SK-N-SH (cell line): ENCODE measurements around the gene RBM18. TPM values are rescaled to one million over a fixed set of nuclear protein-coding genes. Genes with fewer than 3 reads are reported as not detected.

ENCODE experiments used
- CTCF ChIA-PET: fragments of 300-600, 350-600 bp; formaldehyde crosslinking; extraction: SDS; loops from one replicate; lab custom pipeline; 2021; lab: Yijun Ruan, JAX
- POLR2A ChIA-PET: fragments of 350-600 bp; sonication (Branson Sonifier 250); formaldehyde crosslinking; extraction: SDS; loops from one replicate; lab custom pipeline; 2020; ENCODE audit warnings: antibody characterized with exemption, inconsistent platforms; lab: Yijun Ruan, JAX
- DNase-seq: peaks from one replicate; pipeline ENCODE4 v3.0.0; 2012
- H2AFZ ChIP-seq: fragments of 200-600 bp; sonication (generic); 2 replicates; pipeline ENCODE4 v1.8.1; 2016; ENCODE audit warnings: antibody characterized with exemption, mild to moderate bottlenecking, low read depth
- H3F3A ChIP-seq: fragments of 200-600 bp; sonication (generic); replicated peaks from 2 replicates; pipeline ENCODE3; 2016; ENCODE audit warnings: antibody characterized with exemption, mild to moderate bottlenecking; ENCODE audit not compliant: insufficient read depth
- H3K27ac ChIP-seq, 2 experiments: fragments of 200-500 bp in 1 of 2; fragments of 200-600 bp in 1 of 2; sonication (Bioruptor generic) in 1 of 2; sonication (generic), shearing (Covaris generic) in 1 of 2; 2 replicates each; pipeline versions ENCODE4 v1.5.1 to v1.6.1; 2014 to 2016; ENCODE audit warnings: low read depth in 2 of 2, inconsistent platforms in 1 of 2, low read length in 1 of 2, mild to moderate bottlenecking in 1 of 2, mixed read lengths in 1 of 2
- H3K27me3 ChIP-seq: fragments of 200-600 bp; sonication (generic), shearing (Covaris generic); 2 replicates; pipeline ENCODE4 v1.6.1; 2016; ENCODE audit warnings: mixed run types; ENCODE audit not compliant: insufficient read depth
- H3K36me3 ChIP-seq, 2 experiments: fragments of 200-500 bp in 1 of 2; fragments of 200-600 bp in 1 of 2; sonication (Bioruptor generic) in 1 of 2; sonication (generic) in 1 of 2; replicated peaks in 1 of 2; 2 replicates each; pipeline versions ENCODE3 to v1.5.1; 2014 to 2016; ENCODE audit warnings: low read length in 1 of 2, mild to moderate bottlenecking in 1 of 2; ENCODE audit not compliant: insufficient read depth in 2 of 2, control insufficient read depth in 1 of 2
- H3K4me1 ChIP-seq, 2 experiments: fragments of 200-500 bp in 1 of 2; fragments of 200-600 bp in 1 of 2; sonication (Bioruptor generic) in 1 of 2; sonication (generic), shearing (Covaris generic) in 1 of 2; 2 replicates each; pipeline versions ENCODE4 v1.5.1 to v1.6.1; 2014 to 2016; ENCODE audit warnings: low read depth in 1 of 2, low read length in 1 of 2, mixed run types in 1 of 2; ENCODE audit not compliant: insufficient read depth in 2 of 2, control insufficient read depth in 1 of 2
- H3K4me2 ChIP-seq: fragments of 200-600 bp; sonication (generic), shearing (Covaris generic); 2 replicates; pipeline ENCODE4 v1.6.1; 2017; ENCODE audit warnings: mixed run types
- H3K4me3 ChIP-seq, 2 experiments: fragments of 200-500 bp in 1 of 2; fragments of 200-600 bp in 1 of 2; sonication (Bioruptor generic) in 1 of 2; sonication (generic), shearing (Covaris generic) in 1 of 2; 2 replicates each; pipeline versions ENCODE4 v1.5.1 to v1.8.1; 2014 to 2016; ENCODE audit warnings: low read depth in 2 of 2, inconsistent platforms in 1 of 2, low read length in 1 of 2, mild to moderate bottlenecking in 1 of 2, mixed read lengths in 1 of 2, moderate library complexity in 1 of 2
- H3K79me2 ChIP-seq: fragments of 200-600 bp; sonication (generic); 2 replicates; pipeline ENCODE4 v1.8.1; 2017; ENCODE audit warnings: mild to moderate bottlenecking; ENCODE audit not compliant: insufficient read depth
- H3K9ac ChIP-seq: fragments of 200-600 bp; sonication (generic); 2 replicates; pipeline ENCODE4 v1.6.1; 2017; ENCODE audit warnings: mixed run types
- H3K9me2 ChIP-seq: fragments of 200-600 bp; sonication (generic); 2 replicates; pipeline ENCODE4 v1.6.1; 2017; ENCODE audit warnings: mixed run types
- H3K9me3 ChIP-seq: fragments of 200-600 bp; sonication (generic); 2 replicates; pipeline ENCODE4 v1.6.1; 2017; ENCODE audit warnings: mixed run types, mild to moderate bottlenecking, moderate library complexity
- H4K20me1 ChIP-seq: fragments of 200-600 bp; sonication (generic); 2 replicates; pipeline ENCODE4 v1.6.1; 2017; ENCODE audit warnings: mild to moderate bottlenecking, mixed run types; ENCODE audit not compliant: insufficient read depth
- CTCF ChIP-seq: fragments of 200-600 bp; sonication (generic); IDR thresholded peaks from 2 replicates; pipeline ENCODE4 v1.6.1; 2017; ENCODE audit warnings: antibody characterized with exemption, mild to moderate bottlenecking, moderate library complexity
- ELF1 ChIP-seq: IDR thresholded peaks from 2 replicates; pipeline ENCODE4 v1.4.0; 2012
- EP300 ChIP-seq, 2 experiments: IDR thresholded peaks; 2 replicates each; pipeline versions ENCODE4 v1.4.0 to v1.6.1; 2012; ENCODE audit warnings: borderline replicate concordance in 1 of 2, low read depth in 1 of 2, low read length in 1 of 2
- EZH2phosphoT487 ChIP-seq: fragments of 200-600 bp; sonication (generic); IDR thresholded peaks from 2 replicates; pipeline ENCODE4 v1.6.1; 2017; ENCODE audit warnings: low read depth, mixed run types, mild to moderate bottlenecking, antibody characterized with exemption, moderate library complexity, borderline replicate concordance
- FOSL2 ChIP-seq: IDR thresholded peaks from 2 replicates; pipeline ENCODE4 v1.4.0; 2012; ENCODE audit warnings: low read depth, mild to moderate bottlenecking, moderate library complexity, borderline replicate concordance
- FOXJ3 ChIP-seq: sonication (generic); formaldehyde crosslinking; IDR thresholded peaks from 2 replicates; pipeline ENCODE4 v1.5.1; 2020; ENCODE audit warnings: mild to moderate bottlenecking, missing genetic modification reagents
- FOXM1 ChIP-seq: IDR thresholded peaks from 2 replicates; pipeline ENCODE4 v1.4.0; 2012; ENCODE audit warnings: low read depth, mild to moderate bottlenecking
- GABPA ChIP-seq: IDR thresholded peaks from 2 replicates; pipeline ENCODE4 v1.4.0; 2012; ENCODE audit warnings: low read depth, mild to moderate bottlenecking
- GATA2 ChIP-seq: sonication (generic); formaldehyde crosslinking; IDR thresholded peaks from 2 replicates; pipeline ENCODE4 v1.5.0; 2020; ENCODE audit warnings: mild to moderate bottlenecking, missing genetic modification reagents
- JUND ChIP-seq: IDR thresholded peaks from 2 replicates; pipeline ENCODE4 v1.4.0; 2012
- MXI1 ChIP-seq: IDR thresholded peaks from 2 replicates; pipeline ENCODE4 v1.6.1; 2012; ENCODE audit warnings: mild to moderate bottlenecking, low read depth, low read length, improper control_type of control experiment
- PBX3 ChIP-seq: IDR thresholded peaks from 2 replicates; pipeline ENCODE4; 2012
- POLR2AphosphoS5 ChIP-seq: IDR thresholded peaks from 2 replicates; pipeline ENCODE4 v1.6.1; 2012; ENCODE audit warnings: low read depth, low read length
- REST ChIP-seq: IDR thresholded peaks from 2 replicates; pipeline ENCODE4 v1.6.1; 2012; ENCODE audit warnings: mild to moderate bottlenecking, low read depth, low read length, moderate library complexity
- RXRA ChIP-seq: IDR thresholded peaks from 2 replicates; pipeline ENCODE4 v1.4.0; 2012; ENCODE audit warnings: low read depth, mild to moderate bottlenecking, borderline replicate concordance
- TAF1 ChIP-seq: IDR thresholded peaks from 2 replicates; pipeline ENCODE4 v1.6.1; 2012; ENCODE audit warnings: low read depth, mild to moderate bottlenecking, low read length, moderate library complexity, borderline replicate concordance
- USF1 ChIP-seq: IDR thresholded peaks from 2 replicates; pipeline ENCODE4 v1.4.0; 2012; ENCODE audit warnings: low read depth, borderline replicate concordance
- USF2 ChIP-seq: fragments of 150-350 bp; IDR thresholded peaks from 2 replicates; pipeline ENCODE4 v1.6.1; 2017; ENCODE audit warnings: antibody characterized with exemption, low read length, low read depth, borderline replicate concordance
- YY1 ChIP-seq: IDR thresholded peaks from 2 replicates; pipeline ENCODE4 v1.4.0; 2012; ENCODE audit warnings: low read depth, mild to moderate bottlenecking
- WGBS: methylation state at CpG from one replicate; pipeline ENCODE4 v1.1.6; 2017; ENCODE audit warnings: low lambda C conversion rate; 5-methylcytosine and 5-hydroxymethylcytosine counted together
- polyA plus RNA-seq, 3 experiments: library from polyadenylated mRNA; depleted of rRNA; stranded (reverse); fragments of >200 nt; gene quantifications; 2 replicates each; pipeline ENCODE4 v1.2.3, GENCODE V29; 2012

Gene RBM18
- polyA plus RNA-seq, 1 of the 3 experiments (the other 2 are of a cell fraction), result 8.2 TPM

GRCh38 chr9:122246666-122247065 lies 18.0 kb downstream of the RBM18 start (continued):
- TF ChIP-seq YY1, result no peak

GRCh38 chr9:122244349-122244748 lies 20.3 kb downstream of the RBM18 start:
- no peak overlapping the region for H3K4me3 ChIP-seq
- TF ChIP-seq PBX3 (no peak), FOSL2 (no peak), ELF1 (no peak), JUND (no peak), TAF1 (no peak), GATA2 (CRISPR knock-in tag) (no peak), FOXJ3 (CRISPR knock-in tag) (no peak), YY1 (no peak), GABPA (no peak), EP300 (IDR thresholded peaks at IDR 0.05; ENCODE audit: borderline replicate concordance in 1 of 2, low read depth in 1 of 2, low read length in 1 of 2) (no peak), RXRA (no peak), MXI1 (no peak), CTCF (no peak)
- H3K27ac ChIP-seq, result no peak overlapping the region
- ChIA-PET POLR2A (no interaction called here), CTCF (no interaction called here)
- no peaks in the 10 kb centered on the region for H3K79me2 ChIP-seq
- DNase-seq, result no peak
- H3K36me3 ChIP-seq, result peaks cover 75 to 82% of the 10 kb centered on the region in 2 experiments
- H4K20me1 ChIP-seq, result no peaks in the 10 kb centered on the region; the same call in 1 of the 2 replicates
- WGBS, result 94% methylated on average over 3 of the region's 3 CpGs
- H3K9me2 ChIP-seq, result no peaks in the 10 kb centered on the region
- H3K4me2 ChIP-seq, result no peak overlapping the region
- no peak overlapping the region for H3K9ac ChIP-seq
- H3K4me1 ChIP-seq, result no peaks in the 10 kb centered on the region
- H3F3A ChIP-seq, result no peaks in the 10 kb centered on the region
- no peaks in the 10 kb centered on the region for H3K27me3 ChIP-seq
- H2AFZ ChIP-seq, result no peak overlapping the region
- no peaks in the 10 kb centered on the region for H3K9me3 ChIP-seq

- 96% methylated on average over 5 of the region's 5 CpGs for WGBS
- Histone ChIP-seq H3K9me2 (no peaks in the 10 kb centered on the region), H3K4me2 (no peak overlapping the region), H3K27ac (no peak overlapping the region), H3K27me3 (peaks cover under 1% of the 10 kb centered on the region; the same call in 1 of the 2 replicates), H3F3A (no peaks in the 10 kb centered on the region), H4K20me1 (no peaks in the 10 kb centered on the region), H3K4me1 (no peaks in the 10 kb centered on the region), H3K9ac (no peak overlapping the region), H3K4me3 (no peak overlapping the region), H2AFZ (no peak overlapping the region), H3K9me3 (no peaks in the 10 kb centered on the region), H3K36me3 (peaks cover 46 to 50% of the 10 kb centered on the region in 2 experiments), H3K79me2 (no peaks in the 10 kb centered on the region)
- ChIA-PET POLR2A (no interaction called here), CTCF (interaction anchor here (1.0 to 1.5 kb wide), 2 partner anchors 20 to 115 kb away, joined by 3 read pairs; no protein-coding TSS in a partner anchor)
- DNase-seq, result no peak
- no peak for TF ChIP-seq REST
- TF ChIP-seq FOXJ3 (CRISPR knock-in tag), result no peak
- TF ChIP-seq ELF1, result no peak
- TF ChIP-seq MXI1, result no peak
- no peak for TF ChIP-seq USF1
- TF ChIP-seq USF2, result no peak
- TF ChIP-seq FOXM1, result no peak
- no peak for TF ChIP-seq EZH2phosphoT487
- no peak for TF ChIP-seq POLR2AphosphoS5
These were observed 24.9 kb downstream of the RBM18 start for GRCh38 chr9:122239722-122240121.
